NK-92 (cell line): ENCODE measurements around the gene PPIG.
"Not testable (repeated sequence)": the region's sequence is repeated elsewhere in the genome, so short reads cannot be mapped to it uniquely, and the experiment has no call there.

Experiments used
- DNase-seq: peaks from one replicate; lab custom pipeline; 2025; ENCODE audit not compliant: unreplicated experiment; lab: John Stamatoyannopoulos, UW

The PPIG gene

GRCh38 chr2:169584005-169584877 is at the start of gene PPIG:
PPIG (plus strand) TSS chr2:169584351; CDS start chr2:169604042, 19,691 bp downstream.
- peak; percentile 41 for DNase-seq

- not testable (repeated sequence) for DNase-seq
Observed at GRCh38 chr2:169539460-169539859, 44.7 kb upstream of the PPIG start.

- no peak for DNase-seq
Observed at GRCh38 chr2:169540146-169540545, 44.0 kb upstream of the PPIG start.

GRCh38 chr2:169542433-169542832 is 41.7 kb upstream of the PPIG start:
- DNase-seq, result no peak

GRCh38 chr2:169546756-169547155 is 37.4 kb upstream of the PPIG start:
- DNase-seq, result no peak

- no peak for DNase-seq
Observed at GRCh38 chr2:169561364-169561763, 22.8 kb upstream of the PPIG start.

GRCh38 chr2:169562084-169562483 is 22.1 kb upstream of the PPIG start:
- DNase-seq, result not testable (repeated sequence)

- no peak for DNase-seq
Observed at GRCh38 chr2:169562519-169562918, 21.6 kb upstream of the PPIG start.

GRCh38 chr2:169565686-169566085 is 18.5 kb upstream of the PPIG start:
- no peak for DNase-seq

GRCh38 chr2:169569948-169570347 is 14.2 kb upstream of the PPIG start:
- no peak for DNase-seq

- DNase-seq, result not testable (repeated sequence)
Observed at GRCh38 chr2:169570752-169571151, 13.4 kb upstream of the PPIG start.

GRCh38 chr2:169571571-169571970 is 12.6 kb upstream of the PPIG start:
- DNase-seq, result no peak

- DNase-seq, result no peak
Observed at GRCh38 chr2:169572189-169572588, 12.0 kb upstream of the PPIG start.

GRCh38 chr2:169572821-169573159 is 11.4 kb upstream of the PPIG start:
- DNase-seq, result no peak

- peak; percentile 29 for DNase-seq
Observed at GRCh38 chr2:169573160-169573973, 10.8 kb upstream of the PPIG start, which contains the start of gene FASTKD1. FASTKD1 (minus strand) TSS chr2:169573865; CDS start chr2:169572029, 1,836 bp downstream.

GRCh38 chr2:169573974-169574299 is 10.2 kb upstream of the PPIG start:
- no peak for DNase-seq

GRCh38 chr2:169574539-169574938 is 9.6 kb upstream of the PPIG start:
- not testable (repeated sequence) for DNase-seq

- not testable (repeated sequence) for DNase-seq
Observed at GRCh38 chr2:169575264-169575663, 8.9 kb upstream of the PPIG start.

- no peak for DNase-seq
Observed at GRCh38 chr2:169579044-169579443, 5.1 kb upstream of the PPIG start.

GRCh38 chr2:169582552-169583266 is 1.4 kb upstream of the PPIG start:
- not testable (repeated sequence) for DNase-seq

GRCh38 chr2:169583518-169583917 is 633 bp upstream of the PPIG start:
- no peak for DNase-seq
